Measurements from ENCODE around the gene ZFP57.
A peak's percentile ranks its signal among the peaks of the same experiment; 100 is the strongest.

GRCh38 chr6:29647927-29648642, 32.9 kb downstream of the ZFP57 start:
- TF ChIP-seq CTCF (IDR thresholded peaks at IDR 0.05; ENCODE audit: poor library complexity) = peak; percentile 55
- TF ChIP-seq EZH2 (IDR thresholded peaks at IDR 0.05; ENCODE audit: borderline replicate concordance) = no peak
- TF ChIP-seq EZH2phosphoT487 (IDR thresholded peaks at IDR 0.05; ENCODE audit: low read depth, severe bottlenecking, unreplicated experiment) = no peak
